GM21528 (cell line): ENCODE results near the gene DPEP2NB.
A peak's percentile ranks its signal among the peaks of the same experiment; 100 is the strongest.
"Not testable (repeated sequence)": the region's sequence is repeated elsewhere in the genome, so short reads cannot be mapped to it uniquely, and the experiment has no call there.

Experiments
- ATAC-seq: cut with Tn5 transposase; IDR thresholded peaks from one replicate; pipeline ENCODE4 v1.9.1; 2021; ENCODE audit warnings: mild to moderate bottlenecking, moderate library complexity; ENCODE audit not compliant: unreplicated experiment, low FRiP score

The DPEP2NB gene

DNA sequence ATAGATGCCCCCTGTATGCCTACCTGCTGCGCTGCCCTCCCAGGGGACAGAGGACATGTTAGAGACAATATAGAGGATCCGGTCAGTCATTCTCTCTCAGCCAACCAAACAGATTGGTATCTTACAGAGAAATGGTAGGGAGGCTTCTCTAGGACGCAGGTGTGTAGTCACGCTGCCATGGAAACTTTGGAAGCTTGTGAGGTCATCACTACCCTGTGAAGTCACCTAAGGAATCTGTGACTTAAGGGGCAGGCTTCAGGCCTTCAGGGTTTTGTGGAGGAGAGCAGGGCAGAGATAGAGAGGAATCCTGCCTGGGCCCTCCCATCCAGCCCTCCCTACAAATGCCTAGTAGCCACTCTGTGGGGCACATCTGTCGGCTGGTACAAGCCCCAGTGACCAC lies at the start of gene DPEP2NB:
TSS of gene DPEP2NB (minus strand) at position 231 of the 400 bp plus-strand sequence. CDS start at position 90, 141 bp downstream.
- no peak for ATAC-seq

DNA sequence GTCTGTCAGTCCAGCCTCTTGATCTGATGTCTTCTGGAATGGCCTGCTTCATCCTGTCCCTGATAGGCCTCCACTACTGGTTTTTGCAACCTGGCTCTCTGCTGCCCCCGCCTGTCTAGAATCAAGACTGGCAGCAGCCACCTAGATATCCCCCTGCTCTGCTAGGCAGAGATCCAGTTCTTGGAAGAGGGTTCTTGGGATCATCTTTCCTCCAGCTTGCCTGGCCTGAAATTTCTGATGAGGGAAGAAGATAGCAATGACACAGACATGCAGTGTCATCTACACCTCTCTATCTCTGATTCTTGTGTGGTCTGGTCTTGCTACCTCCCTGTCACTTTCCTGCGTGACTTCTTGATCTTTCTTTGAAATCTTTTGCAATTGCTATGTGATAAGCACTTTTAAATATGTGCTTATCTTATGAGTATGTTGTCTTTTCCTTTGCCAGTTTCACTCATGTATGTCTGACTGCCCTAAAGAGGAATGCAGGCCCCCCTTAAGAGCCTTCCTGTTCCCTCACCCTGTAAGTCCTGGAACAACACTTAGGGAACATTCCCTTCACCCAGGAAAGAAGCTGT lies 49.2 kb upstream of the DPEP2NB start:
- ATAC-seq, result no peak

DNA sequence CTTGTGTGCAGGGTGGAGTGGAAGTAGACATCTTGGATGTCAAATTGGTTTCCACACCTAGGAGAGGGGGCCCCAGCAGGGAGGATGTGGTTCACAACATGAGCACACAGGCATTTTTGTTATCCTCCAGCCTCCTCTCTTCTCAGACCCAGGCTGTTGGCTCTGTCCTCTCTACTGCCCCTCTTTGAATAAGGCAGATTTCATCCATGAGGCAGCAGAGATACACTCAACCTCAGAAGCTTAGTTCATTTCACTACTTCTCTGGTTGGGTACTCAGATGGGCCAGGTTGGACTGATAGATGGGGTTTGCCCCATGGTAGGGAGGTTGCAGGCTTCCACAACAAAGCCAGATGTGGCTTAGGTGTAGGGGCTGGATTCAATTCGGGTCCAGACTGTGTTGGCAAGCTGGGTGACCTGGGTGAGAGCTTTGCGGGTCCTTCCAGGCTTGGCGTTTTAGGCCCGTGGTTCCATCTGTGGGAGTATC lies 47.2 kb upstream of the DPEP2NB start:
- ATAC-seq, result no peak

DNA sequence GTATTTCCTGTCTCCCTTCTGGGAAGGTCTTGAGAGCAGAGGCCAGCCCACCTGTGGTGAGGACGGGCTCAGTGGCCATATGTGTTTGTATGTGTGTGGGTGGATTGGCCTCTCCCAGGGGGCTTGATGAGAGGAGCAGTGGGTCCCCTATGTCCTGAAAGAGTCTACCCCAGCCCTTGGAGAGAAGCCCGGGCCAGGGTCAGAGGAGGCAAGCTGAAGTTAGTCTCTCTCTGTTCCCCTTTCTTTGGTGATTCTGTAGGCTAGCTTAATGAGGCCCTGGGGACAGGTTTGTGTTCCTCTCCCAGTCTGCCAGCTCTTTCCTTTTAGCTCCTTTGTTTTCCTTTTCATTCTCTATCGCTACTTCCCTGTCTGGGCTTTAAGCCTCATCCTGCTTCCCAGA lies 45.7 kb upstream of the DPEP2NB start:
- ATAC-seq, result no peak

DNA sequence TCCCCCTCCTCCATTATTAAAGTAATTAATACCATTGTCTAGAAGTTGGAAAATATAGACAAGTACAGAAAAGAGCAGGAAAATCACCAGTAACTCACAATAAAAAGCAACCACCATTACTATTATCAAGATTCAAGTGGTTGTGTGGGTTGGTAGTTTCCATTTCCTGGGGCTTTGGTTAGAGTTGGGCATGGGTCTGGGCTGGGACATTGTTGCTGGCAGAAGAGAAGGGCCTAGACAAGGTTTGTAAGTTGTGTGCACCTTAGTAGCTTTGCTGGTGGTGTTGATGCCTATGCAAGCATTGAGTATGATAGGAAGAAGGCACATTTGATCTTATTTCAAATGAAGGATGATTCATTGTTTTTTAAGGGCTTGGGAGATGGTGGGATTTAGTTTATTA lies 44.1 kb upstream of the DPEP2NB start:
- no peak for ATAC-seq

- no peak for ATAC-seq
Measured at GRCh38 chr16:68055395-68055794, 39.7 kb upstream of the DPEP2NB start.

- ATAC-seq, result no peak
Measured at GRCh38 chr16:68049449-68049848, 33.7 kb upstream of the DPEP2NB start.

DNA sequence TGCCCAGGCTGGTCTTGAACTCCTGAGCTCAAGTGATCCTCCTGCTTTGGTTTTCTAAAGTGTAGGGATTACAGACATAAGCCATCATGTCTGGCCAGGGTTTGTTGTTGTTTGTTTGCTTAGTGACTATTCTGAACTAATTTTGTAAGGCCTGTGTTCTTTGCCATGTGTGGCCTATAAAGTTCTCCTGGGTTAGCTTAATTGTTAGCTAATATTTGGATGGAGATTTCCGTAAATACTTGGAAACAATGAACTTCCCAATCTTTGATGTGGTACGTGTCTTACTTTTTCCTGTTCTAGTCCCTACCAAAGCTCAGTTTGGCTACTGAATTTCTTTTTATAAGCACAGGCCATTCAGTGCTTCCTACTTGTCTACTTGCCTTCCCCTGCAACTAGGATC lies 32.3 kb upstream of the DPEP2NB start:
- ATAC-seq, result no peak

DNA sequence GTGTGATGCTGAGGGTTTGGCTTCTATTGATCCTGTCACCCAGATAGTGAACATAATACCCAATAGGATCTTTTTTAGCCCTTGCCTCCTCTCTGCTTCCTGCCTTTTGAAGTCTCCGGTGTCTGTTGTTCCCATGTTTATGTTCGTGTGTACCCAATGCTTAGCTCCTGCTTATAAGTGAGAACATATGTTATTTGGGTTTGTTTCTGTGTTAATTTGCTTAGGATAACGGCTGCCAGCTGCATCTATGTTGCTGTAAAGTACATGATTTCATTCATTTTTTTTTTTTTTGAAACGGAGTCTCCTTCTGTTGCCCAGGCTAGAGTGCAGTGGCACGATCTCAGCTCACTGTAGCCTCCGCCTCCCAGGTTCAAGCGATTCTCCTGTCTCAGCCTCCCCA lies 30.4 kb upstream of the DPEP2NB start:
- ATAC-seq, result no peak

DNA sequence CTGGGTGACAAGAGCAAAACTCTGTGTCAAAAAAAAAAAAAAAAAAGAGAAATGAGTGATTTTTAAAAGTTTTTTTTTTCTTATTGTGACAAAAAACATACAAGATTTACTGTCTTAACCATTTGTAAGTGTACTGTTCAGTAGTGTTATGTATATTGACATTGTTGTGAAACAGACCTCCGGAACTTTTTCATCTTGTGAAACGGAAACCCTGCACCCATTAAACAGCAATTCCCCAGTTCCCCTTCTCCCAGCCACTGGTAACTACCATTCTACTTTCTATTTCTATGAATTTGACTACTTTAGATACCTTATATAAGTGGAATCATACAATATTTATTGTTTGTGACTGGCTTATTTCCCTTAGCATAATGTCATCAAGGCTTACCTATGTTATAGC lies 26.1 kb upstream of the DPEP2NB start:
- ATAC-seq, result no peak

- ATAC-seq, result no peak
Measured at GRCh38 chr16:68040506-68041288, 25.0 kb upstream of the DPEP2NB start.

- no peak for ATAC-seq
Measured at GRCh38 chr16:68037841-68038597, 22.3 kb upstream of the DPEP2NB start.

DNA sequence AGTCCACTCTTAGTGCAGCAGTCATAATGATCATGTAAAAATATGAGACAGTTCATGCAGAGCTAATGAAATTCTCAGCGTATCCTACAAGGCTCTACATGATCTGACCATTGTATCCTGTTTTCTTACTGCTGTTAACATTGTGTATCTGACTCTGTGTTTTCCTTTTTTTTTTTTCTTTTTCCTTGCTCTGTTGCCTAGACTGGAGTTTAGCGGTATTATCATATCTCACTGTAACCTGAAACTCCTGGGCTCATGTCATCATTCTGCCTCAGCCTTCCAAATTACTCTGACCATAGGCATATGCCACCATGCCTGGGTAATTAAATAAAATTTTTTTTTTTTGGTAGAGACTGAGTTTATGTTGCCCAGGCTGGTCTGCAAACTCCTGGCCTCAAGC lies 19.5 kb upstream of the DPEP2NB start:
- ATAC-seq, result no peak

DNA sequence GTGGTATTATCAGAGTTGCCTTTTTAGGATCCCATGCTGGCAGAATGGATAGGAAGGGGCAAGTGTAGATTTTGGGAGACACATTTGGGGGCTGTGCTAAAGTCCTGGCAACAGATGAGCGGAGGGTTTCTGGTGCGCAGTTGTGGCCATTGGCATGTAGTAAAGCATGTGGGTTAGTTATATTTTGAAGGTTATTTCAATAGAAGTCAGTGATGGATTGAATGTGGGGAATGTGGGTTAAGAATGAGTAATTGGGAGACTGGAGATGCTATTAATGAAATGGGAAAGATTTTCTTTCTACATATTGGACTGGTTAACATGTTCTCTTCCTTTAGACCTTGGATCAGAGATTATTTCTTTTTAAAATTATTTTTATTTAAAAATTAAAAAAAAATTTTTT lies 17.4 kb upstream of the DPEP2NB start:
- no peak for ATAC-seq

DNA sequence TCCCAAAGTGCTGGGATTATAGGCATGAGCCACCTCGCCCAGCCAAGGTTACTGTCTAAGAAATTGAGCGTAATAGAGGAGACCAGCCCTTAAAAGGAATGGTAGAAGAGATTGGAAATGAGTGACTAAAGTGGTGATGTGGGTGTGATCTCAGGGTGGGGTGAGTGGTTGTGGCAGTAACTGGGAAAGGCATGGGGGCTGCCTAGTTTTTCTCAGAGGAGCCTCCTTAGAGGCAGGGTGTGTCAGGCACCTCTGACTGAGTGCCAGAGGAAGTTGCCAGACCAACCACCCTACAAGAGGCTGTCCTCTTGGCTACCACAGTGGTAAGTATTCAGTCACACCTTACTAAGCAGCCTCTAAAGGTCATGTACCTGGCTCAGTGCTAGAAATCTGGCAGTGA lies 16.2 kb upstream of the DPEP2NB start:
- ATAC-seq, result no peak

DNA sequence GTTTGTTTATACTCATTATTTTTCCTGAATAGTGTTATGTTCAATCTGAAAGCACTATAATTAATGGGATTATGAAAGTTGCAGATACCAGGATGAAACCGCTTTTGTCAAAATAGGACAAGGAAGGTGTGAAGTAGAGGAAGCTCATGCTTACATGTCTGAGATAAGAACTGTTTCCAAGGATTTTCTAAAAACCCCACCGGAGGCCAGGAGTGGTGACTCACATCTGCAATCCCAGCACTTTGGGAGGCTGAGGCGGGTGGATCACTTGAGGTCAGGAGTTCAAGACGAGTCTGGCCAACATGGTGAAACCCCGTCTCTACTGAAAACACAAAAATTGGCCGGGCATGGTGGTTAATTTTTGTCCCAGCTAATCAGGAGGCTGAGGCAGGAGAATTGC lies 14.4 kb upstream of the DPEP2NB start:
- ATAC-seq, result not testable (repeated sequence)

GRCh38 chr16:68028996-68029395 lies 13.3 kb upstream of the DPEP2NB start:
- ATAC-seq, result no peak

DNA sequence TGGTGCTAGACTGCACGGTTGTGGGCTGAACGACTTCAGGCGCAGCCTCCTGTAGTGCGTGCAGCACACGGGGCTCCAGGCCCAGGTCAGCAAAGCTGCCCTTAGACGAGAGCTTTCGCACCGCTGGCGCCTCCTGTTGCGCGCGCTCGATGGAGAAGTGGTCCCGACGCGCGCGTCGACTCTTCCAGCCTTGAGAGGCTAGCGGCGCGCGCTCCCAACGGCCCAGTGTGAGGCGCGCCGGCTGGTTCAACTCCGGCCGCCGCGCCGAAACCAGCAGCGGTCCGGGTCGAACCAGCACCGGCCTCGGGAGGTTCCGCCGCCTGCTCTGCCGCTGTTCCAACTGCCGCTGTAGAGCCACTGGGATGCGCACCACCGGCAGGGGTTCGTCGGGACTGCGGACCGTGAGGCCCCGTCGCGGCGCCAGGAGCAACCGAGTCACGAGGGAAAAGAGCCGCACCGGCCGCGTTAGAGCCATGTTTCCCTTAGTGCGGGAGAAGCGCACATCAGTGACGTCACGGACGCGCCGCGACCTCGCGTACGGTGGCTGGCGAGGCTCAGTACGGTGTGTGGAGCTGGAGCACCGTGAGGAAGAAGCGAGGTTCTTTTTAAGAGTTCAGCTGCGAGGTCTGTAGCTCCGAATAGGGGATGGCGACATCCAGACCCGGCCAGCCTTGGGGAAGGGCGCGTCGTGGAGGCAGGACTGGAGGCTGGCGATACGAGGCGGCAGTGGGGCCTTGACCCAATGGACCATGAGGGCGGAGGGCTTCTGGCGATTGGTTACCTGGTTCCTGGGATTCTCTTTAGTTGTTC lies 7.2 kb upstream of the DPEP2NB start, which contains the start of the genes DDX28 and DUS2:
TSS of gene DDX28 (minus strand) at position 505 of the 810 bp plus-strand sequence. CDS start at position 475, 30 bp downstream.
TSS of gene DUS2 (plus strand) at position 557 of the 810 bp plus-strand sequence. CDS start 14,740 bp downstream, outside the sequence.
- peak; percentile 78 for ATAC-seq

DNA sequence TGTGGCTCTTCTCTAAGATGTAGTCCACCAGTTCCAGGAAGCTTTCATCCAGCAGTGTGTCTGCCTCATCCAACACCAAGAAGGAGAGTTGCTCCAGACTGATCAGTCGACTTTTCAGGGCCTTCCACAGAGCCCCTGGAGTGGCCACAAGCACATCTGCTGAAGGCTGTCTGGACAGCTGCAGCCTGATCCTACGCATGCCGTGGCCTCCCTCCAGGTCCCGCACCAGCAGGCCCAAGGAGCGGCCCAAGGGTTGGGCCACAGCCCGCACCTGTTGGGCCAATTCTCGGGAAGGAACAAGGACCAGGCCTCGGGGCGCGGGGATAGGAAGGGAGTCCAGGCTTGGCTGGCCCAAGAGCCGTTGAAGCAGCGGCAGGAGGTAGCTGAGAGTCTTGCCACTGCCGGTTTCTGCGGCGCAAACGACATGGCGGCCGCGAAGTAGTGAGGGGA lies 6.6 kb upstream of the DPEP2NB start:
- ATAC-seq, result peak; percentile 18

GRCh38 chr16:68021490-68021889 lies 5.8 kb upstream of the DPEP2NB start:
- no peak for ATAC-seq
